Stimulated activated CD8-positive, alpha-beta memory T cell treated with anti-CD3 and anti-CD28 coated beads, Interleukin-7, amount 100 ng/mL, for 24 hours (primary cell): ENCODE measurements around the gene MFAP3.
"Not testable (repeated sequence)": the region's sequence is repeated elsewhere in the genome, so short reads cannot be mapped to it uniquely, and the experiment has no call there.

Source experiments
- DNase-seq: peaks from one replicate; pipeline ENCODE4 v3.0.0-alpha.2; 2020; ENCODE audit warnings: low read depth

Gene MFAP3

DNA sequence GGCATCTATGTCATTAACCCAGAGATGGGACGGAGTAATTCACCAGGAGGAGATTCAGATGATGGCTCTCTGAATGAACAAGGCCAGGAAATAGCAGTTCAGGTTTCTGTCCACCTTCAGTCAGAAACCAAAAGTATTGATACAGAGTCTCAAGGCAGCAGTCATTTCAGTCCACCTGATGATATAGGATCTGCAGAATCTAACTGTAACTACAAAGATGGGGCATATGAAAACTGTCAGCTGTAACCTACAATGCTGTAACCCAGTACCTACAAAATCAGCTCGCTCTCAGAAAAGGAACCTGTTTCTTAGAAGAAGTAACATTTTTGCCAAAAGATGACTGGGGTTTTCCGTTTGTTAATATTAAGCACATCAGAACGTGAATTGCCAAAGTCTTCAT lies 14.7 kb downstream of the MFAP3 start:
- no peak for DNase-seq

DNA sequence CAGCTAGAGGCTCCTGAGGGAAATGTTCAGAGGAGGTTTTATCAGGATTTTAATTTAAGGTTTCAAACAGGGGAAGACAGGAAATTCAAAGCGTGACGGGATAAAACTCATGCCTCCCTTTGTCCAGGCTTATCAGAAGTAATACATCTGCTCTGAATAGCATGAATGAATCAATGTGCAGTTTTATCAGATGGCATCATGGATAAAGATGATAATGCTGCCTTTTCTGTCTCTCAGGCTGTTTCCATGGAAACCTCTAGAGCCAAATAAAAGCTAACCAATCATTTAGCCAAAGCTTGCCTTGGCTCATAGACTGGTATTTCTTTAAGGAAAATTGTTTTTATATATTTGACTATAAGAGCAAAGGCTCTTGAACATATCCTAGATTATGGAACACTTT lies 16.4 kb downstream of the MFAP3 start:
- no peak for DNase-seq

DNA sequence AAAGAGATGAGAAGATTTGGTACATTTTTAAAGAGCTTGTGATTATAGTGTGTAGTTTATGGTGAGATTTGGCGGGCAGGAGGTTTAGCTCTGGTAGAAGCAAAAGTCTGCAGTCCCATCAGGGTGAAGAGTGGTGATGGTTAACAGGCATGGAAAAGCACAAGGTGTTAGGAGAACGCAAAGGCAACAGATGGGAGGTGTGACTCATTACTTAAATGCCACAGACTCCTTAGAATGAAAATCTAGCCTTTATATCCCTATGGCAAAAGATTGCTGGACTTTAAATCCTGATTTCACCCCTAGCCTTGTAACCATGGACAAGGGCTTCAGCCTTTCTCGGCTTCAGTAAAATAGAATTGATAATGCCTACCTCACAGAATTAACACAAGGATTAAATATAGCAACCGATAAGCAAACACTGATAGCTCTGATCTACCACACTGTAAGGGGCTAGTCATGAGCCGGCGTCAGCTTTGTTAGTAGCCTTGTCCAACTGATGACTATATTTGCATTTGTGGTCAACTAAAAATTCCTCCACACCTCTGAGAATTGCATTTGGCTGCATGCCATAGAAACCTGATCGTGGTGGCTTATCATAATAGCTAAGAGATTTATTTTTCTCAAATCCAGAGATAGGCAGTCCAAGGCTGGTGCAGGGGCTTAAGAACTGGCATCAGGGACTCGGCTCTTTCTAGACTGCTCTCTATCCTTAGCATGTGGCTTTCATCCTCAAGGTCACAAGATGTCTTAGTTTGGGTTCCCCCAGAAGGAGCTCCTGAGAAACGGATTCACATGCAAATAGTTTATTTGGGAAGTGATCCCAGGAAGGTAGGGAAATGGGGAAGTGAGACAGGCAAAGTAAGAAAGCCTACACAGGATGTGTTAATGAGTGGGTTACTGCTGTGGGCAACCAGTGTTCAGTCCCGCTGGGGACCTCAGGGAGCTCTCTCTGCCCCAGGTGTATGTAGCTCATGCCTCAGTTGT lies 19.6 kb downstream of the MFAP3 start:
- no peak for DNase-seq

DNA sequence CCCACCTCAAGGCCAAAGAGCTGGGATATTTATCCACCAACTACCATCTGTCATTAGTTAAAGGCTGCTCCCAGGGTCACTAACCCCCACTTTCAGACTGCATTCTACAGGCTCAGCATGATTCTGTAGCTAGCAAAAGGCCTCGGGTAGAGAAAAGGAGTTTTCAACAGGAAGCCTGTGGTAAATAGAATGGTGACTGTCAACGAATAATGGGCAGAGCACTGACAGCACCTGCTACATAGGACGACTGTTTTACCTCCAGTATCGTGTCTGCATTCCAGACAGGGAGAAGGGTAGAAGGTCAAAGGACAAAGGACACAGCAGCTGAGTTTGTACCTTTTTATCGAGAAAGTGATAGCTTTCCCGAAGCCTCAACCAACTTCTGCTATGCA lies 20.3 kb downstream of the MFAP3 start:
- DNase-seq, result no peak

DNA sequence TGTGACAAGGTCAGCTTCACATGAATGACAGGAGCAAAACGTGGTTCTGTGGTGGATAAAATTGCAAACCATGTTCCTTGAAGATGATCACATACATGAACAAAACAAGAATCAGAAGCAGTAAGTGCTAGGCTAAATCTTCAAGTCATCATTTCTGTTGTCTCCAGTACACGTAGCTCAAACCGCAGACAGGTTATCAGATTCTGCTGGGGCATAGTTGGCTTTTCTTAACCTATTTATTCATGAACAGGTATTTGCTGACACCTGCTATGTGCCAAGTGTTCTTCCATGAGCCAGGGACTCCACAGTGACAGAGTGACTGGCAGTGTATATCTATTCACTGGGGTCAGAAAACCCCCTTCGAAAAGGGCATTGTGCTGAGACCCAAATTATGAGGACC lies 20.8 kb downstream of the MFAP3 start:
- DNase-seq, result no peak

DNA sequence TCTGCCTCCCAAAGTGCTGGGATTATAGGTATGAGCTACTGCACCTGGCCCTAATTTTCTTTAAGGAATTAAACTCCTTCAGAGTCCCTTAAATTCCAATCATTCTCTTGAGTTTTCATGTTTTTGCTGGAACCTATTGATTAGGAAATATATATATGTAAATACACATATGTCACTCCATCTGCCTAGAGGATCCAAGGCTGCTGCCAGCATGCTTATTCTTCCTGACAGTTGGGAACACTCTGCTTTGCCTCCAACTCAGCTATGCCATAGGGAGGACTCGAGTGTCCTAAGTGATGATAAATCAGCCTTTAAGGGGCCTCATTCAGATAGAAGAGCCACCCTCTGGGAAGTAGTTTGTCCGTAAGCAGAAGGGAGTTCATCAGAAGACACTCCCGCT lies 21.8 kb downstream of the MFAP3 start:
- no peak for DNase-seq

DNA sequence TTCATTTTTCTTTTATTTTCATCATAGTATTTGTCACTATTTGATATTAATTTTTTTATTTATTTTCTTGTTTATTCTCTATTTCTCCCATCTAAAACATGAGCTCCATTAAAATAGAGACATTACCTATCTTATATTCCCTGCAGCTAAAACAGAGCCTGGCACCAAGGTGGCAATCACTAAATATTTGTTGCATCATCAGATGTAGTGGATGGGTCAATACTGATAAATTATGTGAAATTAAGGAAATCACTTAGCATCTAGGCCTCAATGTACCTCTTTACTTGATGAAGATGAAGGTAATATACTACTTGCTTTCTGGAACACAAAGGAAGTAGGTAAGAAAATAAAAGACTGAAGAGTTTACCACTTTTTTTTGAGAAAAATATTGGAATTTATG lies 24.6 kb downstream of the MFAP3 start:
- no peak for DNase-seq

DNA sequence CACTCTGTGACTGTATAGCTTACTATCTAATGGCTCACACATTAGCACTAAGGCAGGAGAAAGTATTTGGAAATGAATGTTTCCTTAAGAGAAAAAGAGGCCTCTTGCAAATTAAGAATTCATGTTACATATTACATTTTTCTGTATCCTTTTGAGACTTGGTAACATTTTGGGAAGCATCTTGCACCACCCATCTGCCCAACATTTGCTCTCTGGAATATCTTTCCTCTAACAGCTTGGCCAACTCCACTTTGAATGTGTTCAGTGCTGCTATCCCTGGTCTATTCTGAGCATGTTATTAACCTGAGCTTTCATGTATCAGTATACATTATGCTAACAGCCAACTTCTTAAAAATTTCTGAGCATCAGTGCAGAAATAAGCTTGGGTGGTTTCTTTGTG lies 27.2 kb downstream of the MFAP3 start:
- no peak for DNase-seq

DNA sequence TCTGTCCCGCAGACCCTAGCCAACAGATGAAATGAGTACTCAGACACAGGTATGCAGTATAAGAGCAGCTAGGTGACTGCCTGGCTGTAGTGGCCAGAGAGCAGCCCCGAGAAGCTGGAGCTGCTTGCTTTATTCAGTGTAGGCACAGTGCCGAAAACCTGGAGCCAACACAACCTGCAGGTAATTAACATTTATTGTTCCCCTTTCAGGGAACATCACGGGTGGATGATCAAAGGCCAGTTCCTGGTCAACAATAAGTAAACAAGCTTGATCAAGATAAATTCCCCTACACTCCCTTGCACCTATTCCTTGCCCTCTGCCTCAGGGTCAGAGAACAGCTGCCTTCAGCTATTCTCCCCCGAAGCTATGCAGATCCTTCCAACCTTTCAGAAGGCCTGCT lies 31.1 kb downstream of the MFAP3 start:
- not testable (repeated sequence) for DNase-seq

DNA sequence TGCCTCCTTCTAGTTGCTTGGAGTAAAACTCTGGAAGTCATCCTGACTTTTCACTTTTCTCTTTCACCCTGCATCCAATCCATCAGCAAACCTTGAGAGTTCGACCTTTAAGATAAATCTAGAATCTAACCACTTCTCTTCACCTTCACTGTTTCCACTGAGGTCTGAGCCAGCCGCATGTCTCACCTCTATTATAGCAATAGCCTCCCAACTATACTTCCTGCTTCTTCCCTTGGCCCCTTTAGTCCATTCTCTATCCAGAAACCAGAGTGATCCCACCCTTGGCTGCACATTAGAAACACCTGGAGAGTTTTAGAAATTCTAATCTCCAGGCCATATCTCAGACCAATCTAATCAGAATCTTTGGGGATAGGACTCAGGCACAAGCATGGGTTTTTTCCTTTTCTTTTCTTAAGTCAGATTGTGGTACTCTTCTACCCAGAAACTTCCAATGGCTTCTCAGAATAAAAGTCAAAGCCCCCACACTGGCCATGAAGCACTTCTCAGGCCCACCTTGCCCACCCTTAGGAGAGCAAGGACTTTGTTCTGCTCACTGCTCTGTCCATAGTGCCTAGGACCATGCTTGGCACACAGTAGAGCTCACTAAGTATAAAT lies 33.1 kb downstream of the MFAP3 start:
- no peak for DNase-seq

DNA sequence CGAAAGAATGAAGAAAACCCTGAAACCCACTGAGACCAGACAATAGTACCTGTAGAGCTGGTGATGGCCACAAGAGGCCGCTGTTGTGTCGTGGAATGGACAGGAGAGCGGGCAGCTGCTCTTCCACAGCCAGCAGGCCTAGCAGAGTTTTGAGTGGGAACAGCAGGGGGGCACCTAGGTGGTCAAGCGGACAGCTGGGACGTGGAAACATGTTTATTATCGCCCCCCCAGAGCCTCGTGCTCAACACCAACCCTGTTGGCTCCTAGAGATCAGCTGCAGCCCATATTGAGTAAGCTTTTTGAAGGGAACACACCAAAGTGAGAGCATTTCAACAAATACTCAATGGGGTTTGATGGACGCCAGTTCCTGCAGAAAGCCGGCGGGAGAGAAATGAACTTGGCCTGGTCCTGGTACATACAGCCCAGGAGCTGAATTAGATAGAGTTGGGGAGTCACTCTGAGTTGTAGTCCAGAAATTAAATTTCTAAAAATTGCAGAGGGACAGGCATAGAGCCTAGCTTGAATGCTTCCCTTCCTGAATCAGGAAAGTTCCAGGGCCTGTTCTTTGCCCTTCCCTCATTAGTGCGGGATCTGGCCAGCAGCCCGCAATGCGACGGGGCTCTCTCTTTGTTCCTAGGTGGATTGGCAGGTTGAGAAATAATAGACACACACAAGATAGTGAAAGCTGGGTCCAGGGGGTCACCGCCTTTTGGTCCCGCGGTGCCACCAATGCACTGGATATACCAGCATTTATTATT lies 33.8 kb downstream of the MFAP3 start:
- peak; percentile 80 for DNase-seq

DNA sequence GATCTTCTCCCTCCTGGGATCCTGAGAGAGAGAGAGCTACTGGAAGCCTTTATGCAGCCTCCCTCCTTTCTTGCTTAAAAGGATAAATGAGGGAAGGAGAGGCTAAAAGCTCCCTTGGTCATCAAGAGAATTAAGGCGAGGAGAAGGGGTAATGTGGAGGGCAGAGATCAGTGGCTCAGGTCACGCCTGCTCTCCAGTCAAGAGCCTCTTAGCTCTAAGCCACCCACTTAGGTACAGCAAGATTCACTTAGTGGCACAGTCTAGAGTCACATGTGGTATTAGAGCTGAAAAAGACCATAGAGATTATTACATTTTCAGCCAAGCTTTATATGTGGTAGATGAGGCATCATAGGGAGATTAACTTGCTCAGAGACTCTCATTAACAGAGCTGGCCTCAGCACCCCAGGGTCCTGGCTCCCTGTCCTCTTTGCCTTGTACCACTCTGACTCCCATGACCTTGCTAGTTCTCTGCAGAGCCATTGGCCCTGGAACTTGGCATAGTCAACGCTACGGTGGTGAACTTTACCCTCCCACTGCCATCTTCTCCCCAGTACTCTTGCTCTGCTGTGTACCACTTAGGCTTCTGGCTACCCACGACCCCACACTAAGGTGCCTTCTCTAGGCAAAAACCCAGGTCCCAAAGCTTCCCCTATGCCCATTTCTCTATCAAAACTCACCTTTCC lies 37.6 kb downstream of the MFAP3 start:
- no peak for DNase-seq

DNA sequence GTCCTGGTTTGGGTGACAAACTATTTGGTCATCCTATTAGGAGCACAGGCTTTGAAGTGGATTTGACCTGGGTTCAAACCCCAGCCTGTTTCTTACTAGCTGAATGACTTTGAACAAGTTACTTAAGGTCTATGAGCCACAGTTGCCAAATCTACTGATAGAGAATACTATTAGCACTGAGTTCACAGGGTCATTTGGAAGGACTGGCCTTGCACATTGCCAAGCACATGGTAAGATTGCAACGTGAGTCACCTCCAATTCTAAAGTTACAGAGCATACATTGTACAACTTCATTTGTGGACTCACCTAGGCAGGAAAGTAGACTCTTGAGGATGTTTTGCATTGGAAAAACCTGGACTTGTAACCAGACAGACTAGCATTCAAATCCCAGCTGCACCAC lies 38.9 kb downstream of the MFAP3 start:
- no peak for DNase-seq

DNA sequence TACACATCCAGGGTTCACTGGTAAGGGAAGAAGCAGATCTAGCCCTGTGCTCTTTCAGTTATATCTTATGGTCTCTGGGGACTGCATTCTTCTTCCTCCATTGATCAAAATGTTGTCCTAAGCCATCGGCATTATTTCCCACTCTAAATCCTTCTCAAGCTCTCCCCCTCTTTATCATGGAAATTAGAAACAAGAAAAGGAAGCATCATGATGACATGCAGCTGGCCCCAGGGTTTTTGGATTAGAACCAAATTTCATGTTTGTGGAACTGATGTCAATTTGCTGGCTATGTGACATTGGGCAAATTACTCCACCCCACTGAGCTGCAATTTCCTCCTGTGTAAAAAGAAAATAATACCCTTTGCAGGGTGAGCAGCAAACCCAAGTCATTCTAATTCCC lies 39.5 kb downstream of the MFAP3 start:
- DNase-seq, result no peak

DNA sequence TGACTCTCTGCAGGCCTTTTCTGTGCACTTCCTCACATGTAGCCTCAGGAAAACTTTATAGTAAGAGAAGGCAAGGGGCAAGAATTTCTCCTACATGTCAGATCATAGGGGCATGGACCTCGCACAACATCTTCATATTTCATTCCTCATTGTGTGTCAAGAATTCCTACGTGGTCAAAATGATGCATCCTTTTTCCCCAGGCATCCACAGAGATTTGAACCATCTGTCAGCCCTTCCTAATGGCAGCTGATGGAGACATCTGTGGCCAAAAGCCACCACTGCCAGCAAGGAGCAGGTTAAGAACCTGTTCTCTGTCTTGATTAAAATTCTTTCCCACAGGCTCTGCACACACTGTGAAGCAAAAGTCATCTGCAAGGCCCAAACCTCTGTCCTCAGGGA lies 42.5 kb downstream of the MFAP3 start:
- no peak for DNase-seq

DNA sequence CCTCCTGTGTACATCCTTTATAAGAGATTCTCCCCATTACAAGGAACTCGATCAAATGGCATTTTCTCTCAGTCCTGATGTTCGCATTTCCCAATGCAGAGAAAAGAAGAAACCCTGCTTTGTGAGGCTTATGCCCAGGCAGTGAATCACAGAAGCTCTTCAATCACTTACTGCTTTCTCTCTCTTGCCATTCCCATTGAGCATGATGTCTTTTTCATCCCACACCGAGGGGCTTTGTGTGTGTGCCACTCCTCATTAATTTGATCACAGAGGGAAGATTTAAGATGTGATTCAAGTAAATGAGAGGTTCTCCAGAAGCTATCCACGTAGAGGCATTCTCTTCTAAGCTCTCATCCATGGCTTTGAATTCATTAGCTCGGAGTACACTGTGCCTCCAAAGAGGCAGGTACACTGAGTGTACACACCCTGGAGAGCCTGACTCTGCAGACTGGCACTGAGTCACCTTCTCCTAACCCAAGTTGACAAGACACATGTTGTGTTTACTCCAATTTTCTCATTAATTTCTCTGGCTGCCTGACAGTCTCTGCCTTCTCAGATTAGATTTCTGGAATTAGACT lies 45.4 kb downstream of the MFAP3 start:
- DNase-seq, result no peak

DNA sequence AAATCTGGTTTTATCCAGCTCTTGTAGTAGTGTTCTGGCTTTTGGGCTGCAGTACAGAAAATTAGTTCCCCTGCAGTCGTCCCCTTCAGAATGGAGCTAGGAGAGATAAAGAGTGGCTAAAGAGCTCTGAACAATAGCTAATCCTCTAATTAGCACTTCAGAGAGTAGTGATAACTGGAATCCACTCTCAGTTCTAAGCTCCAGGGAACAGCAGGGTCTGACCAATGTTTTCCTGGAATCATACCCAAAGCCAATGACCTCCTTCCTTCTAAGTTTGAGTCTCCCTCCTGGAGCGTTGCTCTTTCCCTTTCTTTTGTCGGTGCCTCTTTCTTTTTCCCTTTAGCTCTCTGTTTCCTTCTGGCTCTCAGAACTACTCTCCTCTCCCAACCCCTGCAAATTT lies 47.4 kb downstream of the MFAP3 start:
- DNase-seq, result no peak

DNA sequence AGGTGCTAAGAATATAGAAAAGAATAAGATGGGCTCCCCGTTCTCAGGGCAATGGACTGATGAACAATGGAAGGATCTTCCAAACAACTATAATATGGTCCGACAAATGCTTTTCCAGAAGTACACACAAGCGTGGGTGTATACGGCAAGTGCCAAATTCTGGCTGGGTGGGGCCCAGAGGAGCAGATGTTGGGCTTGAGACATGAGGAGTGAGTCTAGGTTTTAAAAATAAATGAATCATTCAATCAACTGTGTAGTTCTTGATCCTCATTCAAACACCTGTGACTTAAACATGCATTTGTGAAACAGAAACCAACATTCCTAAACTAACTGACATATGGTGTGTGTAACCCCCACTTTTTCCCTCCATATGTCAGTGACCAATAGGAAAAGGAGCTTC lies 47.9 kb downstream of the MFAP3 start:
- no peak for DNase-seq

DNA sequence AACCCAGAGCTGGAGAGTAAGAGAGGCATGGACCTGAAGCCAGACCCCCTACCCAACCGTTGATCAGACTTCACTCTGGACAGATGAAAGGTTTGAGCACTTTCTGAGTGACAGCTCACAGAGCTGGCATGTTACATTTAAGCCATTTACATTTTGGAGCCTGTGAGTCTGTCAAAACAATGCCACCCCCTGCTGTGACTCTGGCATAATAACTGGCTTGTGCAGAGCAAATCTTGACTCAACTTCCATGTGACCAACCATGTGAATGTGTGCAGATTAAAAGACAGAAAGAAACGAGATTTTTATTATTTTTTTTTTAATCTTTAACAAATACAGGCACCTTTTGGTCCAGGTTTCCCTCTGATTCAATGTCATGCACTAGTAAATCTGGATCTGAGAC lies 48.5 kb downstream of the MFAP3 start:
- DNase-seq, result no peak

DNA sequence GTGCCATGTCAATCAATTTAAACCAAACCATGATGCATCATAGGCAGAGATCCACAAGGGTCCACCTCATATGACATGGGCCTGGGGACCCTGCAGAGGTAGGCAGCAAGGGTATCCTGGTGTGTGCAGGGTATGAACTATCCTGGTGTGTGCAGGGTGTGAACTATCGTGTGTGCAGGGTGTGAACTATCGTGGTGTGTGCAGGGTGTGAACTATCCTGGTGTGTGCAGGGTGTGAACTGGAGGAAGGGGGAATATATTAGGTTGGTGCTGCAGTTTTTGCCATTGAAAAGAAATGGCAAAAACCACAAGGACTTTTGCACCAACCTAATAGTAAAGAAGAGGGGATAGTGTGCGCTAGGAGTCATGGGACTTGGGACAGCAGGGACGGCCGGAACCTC lies 50.0 kb downstream of the MFAP3 start:
- DNase-seq, result no peak

DNA sequence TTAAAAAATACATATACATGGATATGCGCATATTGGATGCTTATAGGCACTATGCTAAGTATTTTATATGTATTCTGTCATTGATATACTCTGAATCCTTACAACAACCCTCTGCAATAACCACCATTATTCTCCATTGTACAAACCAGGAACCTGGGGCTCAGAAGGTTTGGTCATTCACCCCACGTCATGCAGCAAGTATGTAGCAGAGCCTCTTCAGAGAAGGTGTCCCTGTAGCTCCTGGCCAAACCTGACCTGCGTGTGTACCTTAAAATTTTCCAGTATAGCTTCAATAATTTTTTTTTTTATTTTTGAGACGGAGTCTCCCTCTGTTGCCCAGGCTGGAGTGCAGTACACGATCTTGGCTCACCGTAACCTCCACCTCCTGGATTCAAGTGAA lies 51.9 kb downstream of the MFAP3 start:
- no peak for DNase-seq
